Mucosa of rectum (tissue), 2 donors: Measurements from ENCODE around the gene FGF3.

Experiments used
- H3K27ac ChIP-seq, 2 donors: one replicate each; pipeline ENCODE4 v1.7.0; 2013; ENCODE audit warnings: inconsistent platforms in 2 of 2, low read depth in 2 of 2, low read length in 2 of 2
- H3K27me3 ChIP-seq, 2 donors: one replicate each; pipeline ENCODE4 v1.7.0; 2013; ENCODE audit warnings: low read length in 2 of 2; ENCODE audit not compliant: control insufficient read depth in 2 of 2, insufficient read depth in 2 of 2
- H3K36me3 ChIP-seq, 2 donors: one replicate each; pipeline ENCODE4 v1.7.0; 2013; ENCODE audit warnings: low read length in 2 of 2; ENCODE audit not compliant: control insufficient read depth in 2 of 2, insufficient read depth in 2 of 2
- H3K4me1 ChIP-seq, 2 donors: one replicate each; pipeline ENCODE4 v1.7.0; 2013; ENCODE audit warnings: low read length in 2 of 2, mild to moderate bottlenecking in 1 of 2; ENCODE audit not compliant: control insufficient read depth in 2 of 2, insufficient read depth in 2 of 2
- H3K4me3 ChIP-seq, 2 donors: one replicate each; pipeline ENCODE4 v1.7.0; 2013; ENCODE audit warnings: low read length in 2 of 2
- H3K9ac ChIP-seq, 2 donors: one replicate each; pipeline ENCODE4 v1.7.0; 2013; ENCODE audit warnings: low read length in 2 of 2, low read depth in 1 of 2, mild to moderate bottlenecking in 1 of 2
- H3K9me3 ChIP-seq, 2 donors: one replicate each; pipeline ENCODE4 v1.7.0; 2013; ENCODE audit warnings: low read length in 2 of 2; ENCODE audit not compliant: control insufficient read depth in 2 of 2
- donor health status: healthy.
- donor health status: Normal muscosa, but diverticular disease.

The FGF3 gene

DNA sequence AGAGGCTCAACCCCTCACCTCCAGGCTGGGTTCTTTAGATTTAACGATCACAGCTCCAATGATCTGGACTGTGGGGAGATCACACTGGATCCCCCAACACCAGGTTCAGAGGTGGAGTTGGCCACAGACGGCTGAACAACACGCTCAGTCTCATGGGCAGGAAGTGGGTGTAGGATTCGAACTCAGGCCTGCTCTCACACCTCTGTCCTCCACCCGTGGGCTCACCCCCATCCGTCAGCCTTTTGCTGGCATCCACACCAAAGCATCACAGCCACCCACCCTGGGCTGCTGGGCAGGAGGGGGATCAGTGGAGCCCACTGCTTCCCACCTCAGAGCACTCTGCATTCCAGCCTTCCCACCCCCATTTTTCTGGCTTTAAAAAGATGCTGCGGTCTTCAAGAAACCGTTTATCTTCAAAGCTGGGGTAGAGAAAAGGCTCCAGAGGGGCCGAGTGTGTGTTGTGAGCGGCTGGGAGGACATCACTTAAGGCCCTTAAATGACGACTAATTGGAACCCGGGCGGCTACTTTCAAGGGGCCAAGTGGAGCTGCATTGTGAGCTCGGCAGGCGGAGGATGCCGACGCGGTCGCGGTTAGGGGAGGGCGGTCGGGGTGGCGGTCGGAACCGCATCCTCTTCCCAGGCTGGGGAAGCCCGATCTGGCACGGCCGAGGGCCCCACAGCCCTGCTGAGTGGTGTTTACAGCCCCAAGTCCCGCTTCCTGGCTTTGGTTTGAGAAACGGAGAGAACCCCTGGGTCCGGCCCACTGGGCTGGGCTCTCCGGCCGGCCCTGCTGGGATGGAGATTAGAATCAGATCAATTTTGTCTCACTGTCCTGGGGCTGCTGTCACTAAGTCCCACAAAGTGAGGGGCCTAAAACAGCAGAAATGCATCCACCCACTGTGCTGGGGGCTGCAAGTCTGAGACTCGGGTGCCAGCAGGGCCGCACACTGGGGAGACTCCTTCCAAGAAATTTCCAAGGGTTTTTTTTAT lies 15.9 kb upstream of the FGF3 start:
- no peaks in the 10 kb centered on the region for H3K4me1 ChIP-seq
- H3K36me3 ChIP-seq: no peaks in the 10 kb centered on the region
- no peaks in the 10 kb centered on the region for H3K9me3 ChIP-seq
- H3K9ac ChIP-seq: no peak overlapping the region
- H3K27ac ChIP-seq: no peak overlapping the region
- peaks cover 0 to 4% of the 10 kb centered on the region in 2 donors for H3K27me3 ChIP-seq
- H3K4me3 ChIP-seq: no peak overlapping the region

DNA sequence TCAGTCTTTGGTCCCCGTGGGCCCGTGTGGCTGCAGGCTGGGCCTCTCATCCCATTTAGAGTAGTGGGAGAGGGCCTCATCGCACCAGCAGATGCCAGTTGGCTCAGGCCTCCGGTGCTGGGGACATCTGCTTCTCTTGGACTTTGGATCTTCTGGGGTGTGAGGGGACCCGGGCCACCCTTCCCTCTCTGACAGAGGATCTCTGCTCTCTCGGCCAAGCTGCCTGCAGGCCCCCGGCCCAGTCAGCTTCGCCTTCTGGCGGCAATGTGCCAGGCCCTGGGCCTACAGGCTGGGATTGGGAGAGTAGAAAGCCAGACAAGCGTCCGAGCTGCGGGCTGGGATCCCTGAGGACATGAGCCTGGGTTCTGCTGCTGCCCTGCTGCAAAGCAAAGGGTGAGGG lies 15.0 kb upstream of the FGF3 start:
- H3K9me3 ChIP-seq: no peaks in the 10 kb centered on the region
- peaks cover 0 to 4% of the 10 kb centered on the region in 2 donors for H3K27me3 ChIP-seq
- H3K4me1 ChIP-seq: peaks cover 0 to under 1% of the 10 kb centered on the region in 2 donors
- H3K27ac ChIP-seq: no peak overlapping the region
- H3K9ac ChIP-seq: no peak overlapping the region
- H3K36me3 ChIP-seq: no peaks in the 10 kb centered on the region
- no peak overlapping the region for H3K4me3 ChIP-seq

DNA sequence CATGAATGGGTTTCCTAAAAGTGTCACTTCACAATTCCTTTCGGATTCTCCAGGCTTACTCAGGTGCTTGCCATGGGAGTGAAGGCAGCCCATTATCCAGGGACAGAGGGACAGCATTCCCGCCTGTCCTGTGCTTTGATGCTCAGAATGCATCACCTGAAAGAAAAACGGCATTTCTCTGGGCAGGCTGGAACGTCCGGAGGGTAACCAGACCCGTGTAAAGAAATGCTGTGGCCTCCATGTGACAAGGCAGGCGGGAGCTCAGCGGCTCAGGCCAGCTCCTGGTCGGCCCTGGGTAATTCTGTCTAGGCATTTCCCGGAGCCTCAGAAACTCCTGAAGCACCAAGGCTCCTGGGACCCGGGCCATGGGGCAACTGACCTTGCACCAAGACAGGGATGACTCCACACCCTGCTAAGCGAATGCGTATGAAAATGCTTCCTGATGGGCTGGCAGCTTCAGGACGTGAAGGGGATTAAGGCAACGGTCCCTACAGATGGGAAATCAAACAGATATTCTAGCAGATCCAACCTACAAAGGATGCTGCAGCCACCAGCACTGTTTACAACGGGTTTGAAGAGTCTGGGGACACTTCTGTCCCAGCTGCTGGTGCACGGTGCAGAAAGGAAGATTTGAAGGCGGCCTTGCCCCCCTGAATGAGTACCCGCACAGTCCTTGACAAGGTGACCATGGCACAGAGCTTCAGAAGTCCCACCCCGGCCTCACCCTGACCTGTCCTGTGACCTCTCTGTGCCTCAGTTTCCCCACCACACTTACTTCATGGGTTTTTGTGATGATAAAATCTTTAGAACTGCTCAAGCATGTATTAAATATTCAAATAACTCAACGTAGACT lies 13.6 kb upstream of the FGF3 start:
- no peak overlapping the region for H3K27ac ChIP-seq
- no peak overlapping the region for H3K4me3 ChIP-seq
- peaks cover 5 to 7% of the 10 kb centered on the region in 2 donors for H3K4me1 ChIP-seq
- H3K27me3 ChIP-seq: peaks cover 0 to 4% of the 10 kb centered on the region in 2 donors
- no peaks in the 10 kb centered on the region for H3K36me3 ChIP-seq
- H3K9me3 ChIP-seq: no peaks in the 10 kb centered on the region
- no peak overlapping the region for H3K9ac ChIP-seq

DNA sequence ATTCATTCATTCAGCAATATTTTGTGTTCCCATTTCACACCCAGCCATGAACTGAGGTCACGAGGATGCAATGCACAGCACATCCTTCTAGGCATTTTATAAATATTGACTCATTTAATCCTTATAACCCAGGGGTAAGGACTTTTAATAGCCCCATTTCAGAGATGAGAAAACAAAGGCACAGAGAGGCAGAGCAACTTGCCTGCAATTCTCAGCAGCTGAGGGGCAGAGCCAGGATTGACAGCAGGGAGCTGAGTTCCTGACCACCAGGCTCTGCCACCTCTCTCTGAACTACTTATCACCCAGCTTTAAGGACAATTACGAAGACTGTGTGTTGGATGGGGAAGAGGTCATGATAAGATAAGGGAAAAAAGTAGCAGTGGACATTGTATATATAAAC lies 12.8 kb upstream of the FGF3 start:
- Histone ChIP-seq H3K36me3 (no peaks in the 10 kb centered on the region), H3K9me3 (no peaks in the 10 kb centered on the region), H3K9ac (no peak overlapping the region), H3K4me3 (no peak overlapping the region), H3K4me1 (peaks cover 5 to 7% of the 10 kb centered on the region in 2 donors), H3K27me3 (peaks cover 0 to 4% of the 10 kb centered on the region in 2 donors), H3K27ac (no peak overlapping the region)

DNA sequence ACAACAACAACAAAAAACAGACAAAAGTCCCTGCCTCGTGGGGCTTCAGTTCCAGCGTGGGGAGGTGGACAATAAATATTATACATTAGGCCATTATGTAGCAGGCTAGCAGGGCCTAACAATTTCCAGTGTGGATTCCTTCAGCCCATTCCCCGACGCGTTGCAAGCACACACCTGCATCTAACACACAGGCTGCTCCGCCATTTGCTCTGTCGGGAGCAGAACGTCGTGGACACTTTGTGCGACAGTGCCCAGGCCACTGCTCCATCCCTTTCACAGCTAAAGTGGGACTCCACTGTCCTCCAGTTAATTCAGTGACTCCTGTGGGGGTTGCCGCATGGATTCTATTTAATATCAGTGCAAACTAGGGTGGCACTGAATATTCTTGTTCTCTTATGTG lies 10.9 kb upstream of the FGF3 start:
- Histone ChIP-seq H3K27ac (no peak overlapping the region), H3K4me3 (no peak overlapping the region), H3K9me3 (no peaks in the 10 kb centered on the region), H3K9ac (no peak overlapping the region), H3K27me3 (peaks cover 0 to 4% of the 10 kb centered on the region in 2 donors), H3K4me1 (peaks cover 5 to 7% of the 10 kb centered on the region in 2 donors), H3K36me3 (no peaks in the 10 kb centered on the region)

DNA sequence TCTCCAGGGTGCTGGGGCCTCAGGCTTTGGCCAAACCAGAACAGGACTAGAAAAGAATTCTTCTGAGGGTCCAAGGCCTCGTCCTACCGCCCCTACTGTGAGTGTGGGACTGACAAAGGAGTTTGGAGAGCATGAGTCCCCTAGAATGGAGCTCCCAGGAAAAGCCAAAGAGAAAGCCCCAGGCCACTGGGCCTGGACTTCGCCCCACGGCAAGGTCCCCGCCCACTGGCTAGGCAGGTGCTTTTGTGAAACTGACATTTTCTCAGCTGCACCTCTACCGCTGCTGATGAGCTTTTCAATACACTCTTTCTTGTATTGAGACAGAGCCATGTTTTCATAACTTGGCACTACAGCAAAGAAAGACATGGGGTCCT lies 9.7 kb upstream of the FGF3 start:
- Histone ChIP-seq H3K27me3 (peaks cover 0 to 4% of the 10 kb centered on the region in 2 donors), H3K27ac (no peak overlapping the region), H3K36me3 (no peaks in the 10 kb centered on the region)

DNA sequence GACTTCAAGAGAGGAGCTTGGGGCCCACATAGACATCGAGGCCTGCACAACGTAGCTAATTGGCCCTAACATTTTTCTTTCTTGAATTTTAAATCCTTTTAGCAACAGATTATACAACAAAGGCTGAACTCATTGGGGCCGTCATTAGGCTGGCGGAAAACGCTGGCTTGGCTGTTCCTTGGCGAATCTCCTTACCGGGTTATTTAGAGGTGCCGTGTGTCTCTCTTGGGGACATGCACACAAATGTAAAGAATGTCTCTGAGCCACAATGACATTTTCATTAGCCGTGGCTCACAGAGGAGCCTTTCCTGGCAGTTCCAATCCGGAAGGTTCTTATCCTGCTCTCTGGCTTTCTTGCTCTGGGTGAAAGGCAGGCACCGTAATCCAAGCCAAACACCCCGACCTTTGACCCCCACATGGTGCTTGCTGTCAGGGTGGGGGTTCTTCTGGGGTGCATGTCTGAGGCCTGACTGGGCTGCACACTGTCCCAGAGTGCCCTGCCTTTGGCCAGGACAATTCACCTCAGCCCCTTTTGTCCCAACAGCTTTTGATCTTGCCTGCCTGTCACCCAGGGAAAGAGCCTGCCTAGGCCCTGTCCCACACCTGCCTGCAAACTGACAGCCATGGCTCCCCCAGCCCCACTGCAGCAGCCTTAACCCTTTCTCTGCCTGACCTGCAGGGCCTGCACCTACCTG lies 9.2 kb upstream of the FGF3 start:
- H3K27me3 ChIP-seq: peaks cover 0 to 4% of the 10 kb centered on the region in 2 donors
- no peaks in the 10 kb centered on the region for H3K9me3 ChIP-seq
- no peak overlapping the region for H3K9ac ChIP-seq
- H3K27ac ChIP-seq: no peak overlapping the region
- H3K36me3 ChIP-seq: no peaks in the 10 kb centered on the region
- H3K4me1 ChIP-seq: peaks cover 5 to 7% of the 10 kb centered on the region in 2 donors
- no peak overlapping the region for H3K4me3 ChIP-seq

More for the DNA sequence above, 9.7 kb upstream of the FGF3 start:
- Histone ChIP-seq H3K9me3 (no peaks in the 10 kb centered on the region), H3K4me1 (peaks cover 5 to 7% of the 10 kb centered on the region in 2 donors), H3K4me3 (no peak overlapping the region), H3K9ac (no peak overlapping the region)

DNA sequence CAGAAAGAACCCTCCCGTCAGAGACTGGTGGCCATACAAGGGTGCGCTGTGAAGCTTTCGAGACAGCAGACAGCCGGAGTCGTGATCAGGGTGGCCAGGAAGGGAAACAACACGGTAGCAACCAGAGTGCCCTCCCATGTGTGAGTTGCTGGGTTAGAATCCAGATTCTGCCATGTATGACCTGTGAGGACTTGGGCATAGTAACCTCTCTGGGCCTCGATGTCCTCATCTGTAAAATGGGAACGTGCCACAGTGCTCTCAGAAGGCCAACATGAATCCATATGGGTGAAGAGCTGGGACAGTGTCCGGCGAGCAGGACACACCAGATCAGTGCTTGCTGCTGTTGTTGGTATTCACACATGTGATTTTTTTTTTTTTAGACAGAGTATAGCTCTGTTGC lies 7.6 kb upstream of the FGF3 start:
- no peaks in the 10 kb centered on the region for H3K9me3 ChIP-seq
- H3K4me3 ChIP-seq: no peak overlapping the region
- H3K27ac ChIP-seq: no peak overlapping the region
- H3K36me3 ChIP-seq: no peaks in the 10 kb centered on the region
- H3K27me3 ChIP-seq: peaks cover 1 to 5% of the 10 kb centered on the region in 2 donors
- peaks cover 5 to 7% of the 10 kb centered on the region in 2 donors for H3K4me1 ChIP-seq
- no peak overlapping the region for H3K9ac ChIP-seq

DNA sequence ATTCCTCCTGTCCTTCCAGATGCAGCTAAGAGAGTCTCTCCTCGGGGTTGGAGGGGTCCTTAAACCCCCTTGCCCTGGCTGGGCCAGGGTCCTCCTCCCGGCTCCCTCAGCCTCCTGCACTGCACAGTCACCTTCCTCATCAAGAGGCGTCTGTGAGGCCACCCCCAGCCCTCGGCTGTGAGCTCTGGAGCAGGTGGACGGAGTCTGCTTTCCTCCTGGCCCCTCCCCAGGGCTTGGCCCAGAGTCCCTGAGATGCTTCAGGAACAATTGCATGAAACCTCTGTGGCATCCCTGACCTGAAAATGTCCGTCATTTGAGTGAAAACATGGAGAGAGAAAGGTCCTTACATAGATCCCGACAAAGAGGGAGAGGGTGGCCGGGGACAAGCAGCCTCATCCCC lies 6.7 kb upstream of the FGF3 start:
- no peak overlapping the region for H3K4me3 ChIP-seq
- H3K27ac ChIP-seq: no peak overlapping the region
- H3K9ac ChIP-seq: no peak overlapping the region
- peaks cover 5 to 7% of the 10 kb centered on the region in 2 donors for H3K4me1 ChIP-seq
- no peaks in the 10 kb centered on the region for H3K9me3 ChIP-seq
- no peaks in the 10 kb centered on the region for H3K36me3 ChIP-seq
- peaks cover 3 to 5% of the 10 kb centered on the region in 2 donors for H3K27me3 ChIP-seq
